ENCODE results near the gene ZNF407.
A peak's percentile ranks its signal among the peaks of the same experiment; 100 is the strongest.
"Not testable (repeated sequence)": the region's sequence is repeated elsewhere in the genome, so short reads cannot be mapped to it uniquely, and the experiment has no call there.

ZNF407 gene

GRCh38 chr18:75067996-75068645, 470.5 kb downstream of the ZNF407 start:
- DNase-seq, result no peak

DNA sequence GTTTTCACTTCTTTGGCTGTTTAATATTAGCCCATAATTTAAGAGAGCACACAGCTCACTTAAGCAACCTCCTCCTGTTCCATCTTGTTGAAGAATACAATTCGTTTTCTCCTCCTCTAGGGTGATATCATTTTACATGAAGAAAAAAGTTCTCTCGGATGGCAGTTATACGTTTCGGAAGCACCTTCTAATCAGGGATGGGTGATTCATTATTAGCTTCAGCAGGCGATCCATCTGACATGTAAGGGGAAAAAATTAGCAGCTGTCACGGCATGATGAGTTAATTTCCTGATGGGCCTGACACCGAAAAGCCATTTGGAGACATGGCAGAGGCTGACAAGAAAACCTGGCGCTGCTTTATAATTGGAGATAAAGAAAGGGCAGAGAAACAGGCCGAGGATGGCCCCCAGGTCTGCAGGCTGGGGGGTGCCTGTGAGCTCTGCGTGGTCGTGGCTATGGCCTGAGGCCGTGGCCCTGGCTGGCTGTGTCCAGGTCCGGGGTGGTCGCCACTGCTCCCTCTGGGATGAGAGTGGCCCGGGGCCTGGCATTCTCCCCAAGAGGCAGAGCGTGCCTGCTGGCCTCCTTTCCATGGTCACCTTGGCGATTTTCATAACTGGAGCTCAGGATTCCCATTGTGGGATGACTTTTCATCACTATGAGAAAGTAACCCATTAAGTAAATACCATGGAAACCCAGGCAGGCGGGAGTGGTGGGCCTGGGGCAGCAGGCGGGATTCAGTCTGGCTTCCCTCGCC, 471.2 kb downstream of the ZNF407 start:
- no peak for DNase-seq

GRCh38 chr18:75070235-75070624, 472.6 kb downstream of the ZNF407 start:
- DNase-seq, result no peak

- DNase-seq, result peak in 25 of 56 donors; percentile 11 to 64 (median 27)
These were observed 473.2 kb downstream of the ZNF407 start for GRCh38 chr18:75070625-75071483.

DNA sequence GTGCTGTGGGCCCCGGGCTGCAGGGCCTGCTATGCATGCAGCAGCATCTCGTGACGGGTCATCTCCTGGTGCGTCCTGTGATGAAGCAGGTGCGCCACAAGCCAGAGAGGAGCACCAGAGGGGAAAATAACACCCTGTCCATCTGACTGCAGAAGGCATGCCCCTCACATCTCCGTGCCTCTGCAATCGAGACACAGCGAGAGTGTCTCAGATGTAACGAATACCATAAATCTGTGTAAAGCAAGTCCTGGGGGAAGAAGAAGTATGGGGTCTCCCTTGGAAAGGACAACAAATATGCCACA, 473.8 kb downstream of the ZNF407 start:
- DNase-seq, result no peak

GRCh38 chr18:75071866-75072671, 474.4 kb downstream of the ZNF407 start:
- DNase-seq, result no peak

- DNase-seq, result no peak
These were observed 475.2 kb downstream of the ZNF407 start for GRCh38 chr18:75072672-75073371.

DNA sequence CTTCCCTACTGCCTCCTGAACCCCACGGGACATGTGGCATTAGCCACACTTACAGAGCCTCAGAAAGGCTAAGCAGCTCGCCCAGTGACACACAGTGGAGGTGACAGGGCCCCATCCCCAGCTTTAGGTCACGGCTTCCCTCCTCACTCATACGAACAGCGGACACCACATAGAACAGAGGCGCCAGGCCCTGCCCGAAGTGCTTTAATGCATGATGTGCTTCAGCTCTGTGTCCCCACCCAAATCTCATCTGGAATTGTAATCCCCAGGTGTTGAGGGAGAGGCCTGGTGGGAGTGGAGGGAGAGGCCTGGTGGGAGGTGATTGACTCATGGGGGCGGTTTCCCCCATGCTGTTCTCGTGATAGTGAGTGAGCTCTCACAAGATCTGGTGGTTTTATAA, 476.0 kb downstream of the ZNF407 start:
- no peak for DNase-seq

DNA sequence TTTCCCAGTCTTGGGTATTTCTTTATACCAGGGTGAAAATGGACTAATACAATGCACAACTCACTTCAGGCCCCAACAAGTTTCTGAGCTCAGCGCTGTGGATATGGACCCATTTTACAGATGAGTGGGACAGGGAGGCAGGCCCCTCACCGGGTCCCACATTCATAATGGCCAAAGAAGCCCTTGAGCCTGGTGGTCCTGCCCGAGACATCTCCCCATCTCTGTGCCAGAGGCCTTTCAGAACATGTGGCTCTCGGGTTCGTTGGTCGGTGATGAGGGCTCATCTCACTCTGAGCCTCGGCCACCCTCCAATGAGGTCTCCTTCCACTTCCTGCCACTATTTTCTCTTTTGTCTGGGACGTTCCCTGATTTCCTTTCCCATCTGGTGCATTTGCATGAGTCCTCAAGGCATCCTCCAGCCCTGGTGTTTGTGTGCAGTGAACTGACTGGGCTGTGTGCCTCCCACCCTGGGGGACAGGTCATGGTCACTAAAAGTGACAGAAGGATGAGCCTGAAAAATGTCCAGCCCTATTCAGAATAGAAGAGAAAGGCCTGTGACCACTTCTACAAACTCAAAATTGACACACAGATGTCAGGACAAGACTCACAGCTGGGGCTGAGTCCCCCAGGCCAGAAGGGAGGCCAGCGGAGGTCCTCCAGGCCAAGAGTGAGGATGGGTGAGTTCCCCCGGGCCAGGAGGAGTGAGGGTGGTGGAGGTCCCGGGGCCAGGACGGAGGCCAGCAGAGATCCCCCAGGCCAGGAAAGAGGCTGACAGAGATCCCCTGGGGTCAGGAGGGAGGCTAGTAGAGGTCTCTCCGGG, 476.7 kb downstream of the ZNF407 start:
- DNase-seq, result no peak

GRCh38 chr18:75075016-75075305, 477.3 kb downstream of the ZNF407 start:
- DNase-seq, result no peak

DNA sequence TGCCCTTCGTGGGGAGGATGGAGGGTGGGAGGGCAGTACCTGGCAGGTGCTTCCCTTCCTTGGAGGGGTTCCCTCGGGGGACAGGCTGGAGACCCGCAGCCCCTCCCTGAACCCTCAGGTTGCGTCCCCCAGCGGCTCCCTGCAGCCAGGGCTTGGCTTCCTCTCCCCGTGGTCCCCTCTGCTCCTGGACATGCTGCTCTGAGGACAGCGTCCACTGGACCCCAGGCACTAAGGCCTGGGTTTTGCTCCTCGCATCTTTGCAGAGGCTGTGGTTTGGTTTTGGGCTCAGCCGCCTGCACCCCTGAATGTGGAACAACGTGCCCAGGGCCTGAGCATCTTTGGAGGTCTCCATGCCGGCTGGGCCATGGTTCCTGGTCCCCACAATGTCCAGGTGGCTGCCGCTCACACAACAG, 477.8 kb downstream of the ZNF407 start:
- DNase-seq, result no peak

DNA sequence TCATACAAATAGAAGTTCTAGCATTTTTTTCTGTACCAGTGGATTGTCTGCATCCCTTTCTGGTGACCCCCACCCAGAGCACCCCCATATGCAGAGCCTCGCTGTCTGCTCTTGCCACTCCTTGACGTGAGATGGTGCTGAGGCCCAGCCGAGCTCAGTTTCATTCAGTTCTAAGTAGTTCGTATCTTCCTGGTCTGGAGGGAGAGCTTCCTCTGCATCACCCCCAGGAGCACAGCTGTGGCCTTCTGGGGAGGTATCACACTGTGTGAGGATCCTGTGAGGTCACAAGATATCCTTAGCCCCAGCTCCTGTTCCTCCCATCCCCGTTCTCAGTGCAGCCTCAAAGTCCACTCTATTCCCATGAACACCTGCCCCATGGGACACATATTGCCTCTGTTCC, 478.6 kb downstream of the ZNF407 start:
- no peak for DNase-seq

GRCh38 chr18:75081486-75081885, 483.8 kb downstream of the ZNF407 start:
- DNase-seq, result no peak

DNA sequence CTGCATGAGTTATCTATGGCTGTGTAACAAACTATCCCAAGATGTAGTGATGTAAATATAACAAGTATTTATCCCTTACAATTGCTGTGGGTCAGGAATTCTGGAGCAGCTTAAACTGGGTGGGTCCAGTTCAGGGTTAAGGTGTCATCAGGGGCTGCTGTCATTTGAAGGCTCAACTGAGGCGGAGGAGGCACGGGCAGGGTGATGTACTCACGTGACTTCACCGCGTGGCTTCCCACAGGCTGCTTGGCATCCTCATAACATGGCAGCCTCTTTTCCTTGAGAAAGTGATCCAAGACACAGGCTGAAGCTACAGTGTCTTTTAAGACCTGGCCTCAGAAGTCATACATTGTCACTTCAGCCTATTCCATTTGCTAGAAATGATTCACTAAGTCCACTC, 485.5 kb downstream of the ZNF407 start:
- DNase-seq, result no peak

DNA sequence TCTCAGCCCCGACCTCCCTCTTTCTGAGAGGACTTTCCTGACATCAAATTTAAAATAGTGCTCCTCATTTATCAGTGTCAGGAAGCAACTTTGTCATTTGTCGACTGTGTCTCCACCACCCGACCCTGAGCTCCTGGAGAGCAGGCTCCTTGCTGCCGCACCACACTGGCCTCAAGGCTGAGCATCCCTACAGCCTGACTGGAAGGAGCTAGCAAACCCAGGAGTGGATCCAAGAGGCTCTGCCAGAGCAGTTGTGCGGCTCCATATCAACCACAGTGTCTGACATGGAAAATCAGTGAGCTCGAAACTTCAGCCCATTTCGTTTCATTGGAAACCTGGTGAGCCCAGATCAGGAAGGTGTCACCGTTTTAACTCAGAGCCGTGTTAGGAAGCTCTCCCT, 486.1 kb downstream of the ZNF407 start:
- no peak for DNase-seq

GRCh38 chr18:75085676-75086075, 488.0 kb downstream of the ZNF407 start:
- DNase-seq, result not testable (repeated sequence)

DNA sequence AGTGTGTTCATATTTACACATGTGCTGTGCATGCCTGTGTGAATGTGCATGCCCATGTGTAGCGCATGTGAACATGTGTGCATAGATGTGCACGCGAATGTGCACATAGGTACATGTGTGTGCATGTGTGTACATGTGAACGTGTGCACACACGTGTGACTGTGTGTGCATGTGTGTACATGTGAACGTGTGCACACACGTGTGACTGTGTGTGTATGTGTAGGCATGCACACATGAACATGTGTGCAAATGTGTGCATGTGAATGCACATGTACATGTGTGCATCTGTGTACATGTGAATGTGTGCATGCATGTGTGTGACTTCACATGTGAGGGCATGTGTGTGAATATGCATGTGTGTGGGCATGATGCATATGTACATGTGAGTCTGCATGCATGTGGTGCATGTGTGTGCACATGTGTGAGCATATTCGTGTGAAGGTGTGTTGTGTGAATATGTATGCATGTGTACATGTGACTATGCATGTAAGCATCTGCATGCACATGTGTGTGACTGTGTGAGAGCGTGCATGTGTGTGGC, 488.9 kb downstream of the ZNF407 start:
- DNase-seq, result no peak

DNA sequence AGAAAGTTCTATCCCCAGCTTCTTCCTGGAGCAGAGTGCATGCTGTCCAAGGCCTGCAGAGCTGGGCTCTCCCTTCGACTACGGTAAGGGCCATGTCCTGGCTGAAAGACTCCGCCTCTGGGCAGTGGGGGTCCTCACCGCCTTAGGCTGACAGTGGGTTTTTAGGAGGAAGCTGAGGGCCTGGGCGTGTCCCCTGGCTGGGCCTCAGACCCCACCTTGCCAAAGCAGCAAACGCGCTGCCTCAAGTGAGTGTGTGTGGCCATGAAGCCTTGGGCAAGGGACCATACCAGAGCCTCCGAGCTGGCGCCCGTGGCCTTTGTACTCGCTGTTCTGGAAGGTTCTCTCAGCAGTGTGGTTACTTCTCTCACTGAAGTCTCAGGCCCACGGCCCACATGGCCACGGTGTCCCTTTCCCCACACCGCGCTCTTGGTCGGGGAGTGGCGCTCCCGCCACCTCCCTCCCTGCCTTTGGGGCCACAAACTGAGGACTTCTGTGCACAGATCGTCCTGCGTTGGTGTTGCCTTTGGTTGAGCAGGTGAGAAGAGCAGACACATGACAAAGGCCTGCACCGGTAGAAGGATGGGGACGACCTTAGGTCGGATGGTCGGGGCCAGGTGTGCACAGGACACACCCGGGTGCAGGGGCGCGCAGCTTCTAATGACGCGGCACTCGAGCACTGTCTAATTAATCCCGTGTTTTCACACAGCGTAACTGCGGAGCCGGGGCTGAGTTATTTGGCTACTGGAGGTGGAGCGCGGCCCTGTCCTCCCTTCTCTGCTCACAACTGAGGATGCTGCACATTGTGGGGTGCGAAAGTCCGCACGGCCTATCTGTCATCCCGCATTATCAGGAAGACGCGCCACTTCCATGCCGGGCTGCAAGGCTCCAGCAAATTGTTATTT, 489.7 kb downstream of the ZNF407 start:
- DNase-seq, result no peak

- DNase-seq, result no peak
These were observed 490.4 kb downstream of the ZNF407 start for GRCh38 chr18:75088021-75088506.
